Activated gamma-delta T cell treated with anti-CD3 and anti-CD28 coated beads, Interleukin-2, amount 50 U/mL, for 16 hours (primary cell): ENCODE results near the gene SPSB4.
"Not testable (repeated sequence)": the region's sequence is repeated elsewhere in the genome, so short reads cannot be mapped to it uniquely, and the experiment has no call there.

ENCODE experiments used
- DNase-seq: peaks from one replicate; pipeline ENCODE4 v3.0.0-alpha.2; 2020; ENCODE audit warnings: low read depth

SPSB4 gene

GRCh38 chr3:141050576-141051442 is at the start of gene SPSB4:
Gene SPSB4 (plus strand): TSS chr3:141051347. CDS start chr3:141066105, 14,758 bp downstream.
- no peak for DNase-seq

DNA sequence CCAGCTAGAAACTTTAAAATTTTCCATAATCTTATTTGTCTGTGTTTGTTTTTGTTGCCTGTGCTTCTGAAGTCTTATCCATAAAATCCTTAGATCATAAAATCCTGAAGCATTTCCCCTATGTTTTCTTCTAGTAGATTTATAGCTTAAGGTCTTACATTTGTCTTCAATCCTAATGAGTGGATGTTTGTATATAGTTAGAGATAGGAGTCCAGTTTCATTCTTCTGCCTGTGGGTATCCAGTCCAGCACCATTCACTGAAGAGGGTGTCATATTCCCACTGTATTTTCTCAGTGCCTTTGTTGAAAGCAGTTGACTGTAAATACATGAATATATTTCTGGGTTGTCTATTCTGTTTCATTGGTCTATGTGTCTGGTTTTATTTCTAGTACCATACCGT is 44.8 kb upstream of the SPSB4 start:
- DNase-seq = no peak

GRCh38 chr3:141009496-141009895 is 41.7 kb upstream of the SPSB4 start:
- DNase-seq = no peak

DNA sequence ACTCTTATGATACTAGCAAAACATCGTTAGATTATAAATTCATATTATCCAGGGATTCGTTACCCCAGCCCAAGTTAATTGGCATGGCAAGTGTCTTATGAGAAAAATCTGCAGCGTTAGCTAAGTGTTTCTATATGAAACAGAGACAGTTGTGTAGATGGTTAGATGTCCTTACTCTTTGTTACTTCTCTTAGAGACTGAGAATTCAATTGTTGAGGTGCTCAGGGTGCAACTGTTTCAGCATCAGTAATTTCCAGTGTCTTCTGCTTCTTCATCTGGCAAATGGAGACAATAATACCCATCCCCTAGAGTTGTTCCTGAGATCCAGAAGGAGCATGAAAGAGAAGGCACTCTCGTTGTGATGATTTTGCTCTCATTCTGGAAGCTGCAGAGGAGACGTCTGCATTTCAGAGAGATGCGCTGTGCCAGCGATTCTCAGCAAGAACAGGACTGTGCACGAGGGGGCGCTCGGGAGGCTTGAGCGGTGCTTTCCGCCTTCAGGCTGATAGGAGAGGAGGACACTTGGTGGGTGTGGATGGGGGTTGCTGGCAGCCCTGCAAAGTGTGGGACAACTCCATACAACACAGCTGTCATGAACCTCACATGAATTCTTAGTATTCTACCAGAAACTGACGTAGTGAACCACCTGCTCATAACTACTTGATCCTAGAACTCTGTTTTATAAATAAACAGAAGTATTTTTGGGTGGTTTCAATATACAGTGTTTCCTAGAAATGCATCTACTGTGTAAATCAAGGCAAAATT is 39.7 kb upstream of the SPSB4 start:
- peak; percentile 43 for DNase-seq

GRCh38 chr3:141011997-141012262 is 39.2 kb upstream of the SPSB4 start:
- DNase-seq = no peak

DNA sequence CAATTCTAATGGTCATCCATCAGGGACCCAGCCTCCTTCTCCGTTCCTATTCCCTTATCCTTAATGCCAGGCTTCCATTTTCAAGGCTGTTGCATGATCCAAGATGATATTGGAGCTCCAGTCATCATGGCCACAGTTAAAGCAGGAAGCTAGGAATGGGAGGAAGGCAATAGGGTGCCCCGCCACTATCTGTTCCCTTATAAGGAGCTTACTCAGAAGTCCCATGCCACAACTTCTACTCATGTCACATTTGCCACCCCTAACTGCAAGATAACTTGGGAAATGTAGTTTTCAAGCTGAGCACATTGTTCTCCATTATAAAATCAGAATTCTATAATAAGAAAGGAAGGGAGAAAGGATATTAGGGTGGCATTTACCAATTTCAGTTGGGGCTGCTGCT is 38.6 kb upstream of the SPSB4 start:
- no peak for DNase-seq

DNA sequence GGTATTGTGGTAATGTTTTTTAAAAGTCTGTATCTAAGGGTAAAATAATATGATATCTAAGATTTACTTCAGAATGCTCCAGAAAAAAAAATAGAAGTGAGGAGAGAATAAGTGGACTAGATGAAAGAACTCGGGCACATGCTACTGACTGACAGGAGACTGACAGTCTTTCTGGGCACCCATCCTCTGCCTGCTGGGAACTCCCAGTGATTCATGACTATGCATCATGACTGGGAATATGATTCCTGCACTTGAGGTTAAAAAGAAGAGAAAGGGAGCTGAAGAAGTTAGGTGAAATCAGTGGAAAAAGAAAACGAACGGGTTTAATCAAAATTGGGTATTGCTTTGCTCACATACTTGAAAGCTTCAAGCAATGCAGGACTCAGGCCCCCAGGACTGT is 35.7 kb upstream of the SPSB4 start:
- DNase-seq = no peak

GRCh38 chr3:141017366-141018322 is 33.5 kb upstream of the SPSB4 start:
- DNase-seq = not testable (repeated sequence)

- DNase-seq = no peak
Observed at GRCh38 chr3:141019244-141019643, 31.9 kb upstream of the SPSB4 start.

- no peak for DNase-seq
Observed at GRCh38 chr3:141020143-141020830, 30.9 kb upstream of the SPSB4 start.

DNA sequence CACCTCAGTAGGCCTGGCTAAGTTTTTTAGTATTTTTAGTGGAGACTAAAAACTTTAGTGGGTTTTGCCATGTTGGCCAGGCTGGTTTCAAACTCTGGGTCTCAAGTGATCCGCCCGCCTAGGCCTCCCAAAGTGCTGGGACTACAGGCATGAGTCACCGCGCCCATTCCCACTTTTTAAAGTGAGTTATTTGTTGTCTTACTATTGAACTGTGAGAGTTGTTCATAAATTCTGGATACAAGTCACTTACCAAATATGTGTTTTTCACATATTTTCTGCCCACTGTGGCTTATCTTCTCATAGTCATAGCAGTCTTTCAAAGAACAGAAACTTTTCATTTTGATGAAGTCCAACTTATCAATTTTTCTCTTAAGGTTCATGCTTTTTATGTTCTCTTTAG is 29.9 kb upstream of the SPSB4 start:
- DNase-seq = no peak

- DNase-seq = no peak
Observed at GRCh38 chr3:141030296-141030695, 20.9 kb upstream of the SPSB4 start.

DNA sequence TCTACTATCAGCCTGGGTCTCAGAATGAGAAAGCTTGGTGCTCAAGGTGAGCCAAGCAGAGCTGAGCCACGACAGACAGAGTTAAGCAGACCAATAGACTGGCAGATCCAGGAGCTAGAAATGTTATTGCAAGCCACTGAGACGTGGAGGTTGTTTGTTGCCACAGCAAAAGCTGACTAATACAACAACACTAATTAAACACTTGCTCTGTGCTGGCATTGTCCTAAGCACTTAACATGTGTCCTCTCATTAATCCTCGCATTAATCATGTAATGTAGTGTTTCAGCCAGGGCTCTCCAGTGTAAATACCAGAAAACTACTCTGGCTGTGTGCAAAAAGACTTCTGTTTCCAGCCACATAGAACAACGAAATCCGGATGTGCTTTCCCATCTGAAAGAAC is 11.6 kb upstream of the SPSB4 start:
- no peak for DNase-seq

DNA sequence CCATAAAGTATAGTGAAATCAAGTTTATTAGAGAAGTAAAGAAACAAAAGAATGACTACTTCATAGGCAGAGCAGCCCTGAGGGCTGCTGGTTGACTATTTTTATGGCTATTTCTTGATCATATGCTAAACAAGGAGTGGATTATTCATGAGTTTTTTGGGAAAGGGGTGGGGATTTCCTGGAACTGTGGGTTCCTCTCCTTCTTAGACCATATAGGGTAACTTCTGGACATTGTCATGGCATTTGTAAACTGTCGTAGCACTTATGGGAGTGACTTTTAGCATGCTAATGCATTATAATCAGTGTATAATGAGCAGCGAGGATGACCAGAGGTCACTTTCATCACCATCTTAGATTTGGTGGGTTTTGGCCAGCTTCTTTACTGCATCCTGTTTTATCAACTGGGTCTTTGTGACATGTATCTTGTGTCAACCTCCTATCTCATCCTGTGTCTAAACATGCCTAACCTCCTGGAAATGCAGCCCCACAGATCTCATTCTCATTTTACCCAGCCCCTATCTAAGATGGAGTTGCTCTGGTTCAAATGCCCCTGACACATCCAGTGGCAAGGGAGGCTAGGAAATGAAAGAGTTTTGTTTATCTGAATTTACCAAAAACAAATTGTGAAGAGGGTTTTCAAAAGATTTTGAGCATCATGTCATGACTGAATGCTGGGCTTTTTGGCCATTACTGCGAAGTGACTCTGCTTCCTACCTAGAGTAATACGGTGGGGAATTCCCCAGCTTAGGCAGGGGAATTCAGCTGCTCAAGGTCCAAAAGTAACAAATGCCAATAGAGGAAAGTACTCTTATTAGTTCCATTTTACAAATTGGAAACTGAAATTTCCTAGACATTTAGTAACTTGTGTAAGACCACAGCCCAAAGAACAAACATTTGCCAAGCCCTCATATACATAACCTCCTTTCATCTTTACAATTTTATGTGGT is 6.2 kb upstream of the SPSB4 start:
- DNase-seq = no peak

- no peak for DNase-seq
Observed at GRCh38 chr3:141045849-141046248, 5.3 kb upstream of the SPSB4 start.

- DNase-seq = no peak
Observed at GRCh38 chr3:141047168-141047567, 4.0 kb upstream of the SPSB4 start.

GRCh38 chr3:141049681-141050080 is 1.5 kb upstream of the SPSB4 start:
- no peak for DNase-seq

DNA sequence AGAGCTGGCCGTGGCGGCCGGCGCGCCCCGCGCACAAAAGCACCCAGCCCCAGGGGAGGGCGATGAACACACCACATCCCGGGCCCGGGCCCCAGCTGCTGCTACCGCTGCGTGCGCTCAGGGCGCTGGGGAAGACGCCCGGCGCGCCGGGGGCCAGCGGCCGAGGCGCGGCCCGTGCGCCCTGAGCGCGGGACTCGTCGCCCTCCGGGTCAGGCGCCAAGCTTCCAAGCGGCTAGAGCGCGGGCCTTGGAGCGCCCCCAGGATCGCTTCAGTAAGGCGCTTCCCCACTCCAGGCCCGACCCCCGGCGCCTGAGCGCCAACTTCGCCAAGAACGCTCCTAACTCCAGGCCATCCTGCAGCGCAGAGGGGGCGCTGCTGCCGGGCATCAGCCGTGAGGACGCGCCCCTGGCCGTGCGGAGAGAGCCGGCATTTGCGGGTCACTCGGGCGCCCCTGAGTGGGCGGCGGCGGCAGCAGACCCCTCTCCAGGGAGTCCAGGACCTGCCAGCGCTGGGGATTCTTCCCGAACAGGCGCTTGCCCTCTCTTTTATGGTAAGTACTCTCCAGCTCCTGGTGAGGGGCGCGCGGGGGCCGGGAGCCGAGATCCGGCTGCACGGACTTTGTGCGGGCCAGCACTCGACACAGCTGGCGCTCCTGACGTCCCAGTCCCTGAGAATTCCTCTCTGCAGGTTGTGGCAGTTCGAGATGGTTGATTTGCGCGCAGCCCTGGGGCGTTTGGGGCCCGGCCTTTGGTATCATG is 475 bp downstream of the SPSB4 start:
- no peak for DNase-seq

- no peak for DNase-seq
Observed at GRCh38 chr3:141052201-141053069, 1.3 kb downstream of the SPSB4 start.
